GM23338 (cell line): ENCODE measurements around the gene FILIP1L. TPM values are rescaled to one million over a fixed set of nuclear protein-coding genes. Genes with fewer than 3 reads are reported as not detected.

ENCODE experiments used
- CREB1 ChIP-seq: fragments of 250-450 bp; sonication (Bioruptor Pico); IDR thresholded peaks from 2 replicates; pipeline ENCODE4 v1.5.0; 2020; ENCODE audit warnings: low read depth, mild to moderate bottlenecking, moderate library complexity
- EZH2 ChIP-seq: fragments of 200-600 bp; sonication (generic); IDR thresholded peaks from one replicate; pipeline ENCODE4 v1.8.0; 2017; ENCODE audit warnings: antibody characterized with exemption, mild to moderate bottlenecking, low read depth; ENCODE audit not compliant: unreplicated experiment
- EZH2phosphoT487 ChIP-seq: fragments of 200-600 bp; sonication (generic); IDR thresholded peaks from one replicate; pipeline ENCODE4 v1.8.1; 2018; ENCODE audit warnings: antibody characterized with exemption; ENCODE audit not compliant: unreplicated experiment
- NANOG ChIP-seq: IDR thresholded peaks from 2 replicates; pipeline ENCODE4 v1.6.1; 2016; ENCODE audit warnings: antibody characterized with exemption, borderline replicate concordance
- POLR2AphosphoS5 ChIP-seq: IDR thresholded peaks from 2 replicates; pipeline ENCODE4 v1.6.1; 2016; ENCODE audit warnings: antibody characterized with exemption, low read depth
- polyA plus RNA-seq: library from polyadenylated mRNA; unstranded; fragments of >200 nt; fragmentation: Nextera tagmentation; extraction: Ambion mirVana; gene quantifications from 2 replicates; pipeline ENCODE4 v1.2.1, GENCODE V29; 2016
- total RNA-seq: library from RNA; depleted of rRNA; stranded (reverse); fragments of >200 nt; shearing (Covaris generic); gene quantifications from 2 replicates; pipeline ENCODE4 v1.2.3, GENCODE V29; 2014
- TF ChIP-seq, protein P1 (sequence below): fragments of 250-450 bp; sonication (Bioruptor Pico); IDR thresholded peaks from 2 replicates; pipeline ENCODE4 v1.5.0; 2020; ENCODE audit warnings: mild to moderate bottlenecking, moderate library complexity
- TF ChIP-seq, protein P2 (sequence below): IDR thresholded peaks from one replicate; pipeline ENCODE4 v1.6.1; 2018; ENCODE audit warnings: antibody characterized with exemption; ENCODE audit not compliant: unreplicated experiment

The FILIP1L gene
- total and polyA plus RNA-seq, 2 experiments from 2014 or later, result 1.6 TPM; not detected in 1

DNA sequence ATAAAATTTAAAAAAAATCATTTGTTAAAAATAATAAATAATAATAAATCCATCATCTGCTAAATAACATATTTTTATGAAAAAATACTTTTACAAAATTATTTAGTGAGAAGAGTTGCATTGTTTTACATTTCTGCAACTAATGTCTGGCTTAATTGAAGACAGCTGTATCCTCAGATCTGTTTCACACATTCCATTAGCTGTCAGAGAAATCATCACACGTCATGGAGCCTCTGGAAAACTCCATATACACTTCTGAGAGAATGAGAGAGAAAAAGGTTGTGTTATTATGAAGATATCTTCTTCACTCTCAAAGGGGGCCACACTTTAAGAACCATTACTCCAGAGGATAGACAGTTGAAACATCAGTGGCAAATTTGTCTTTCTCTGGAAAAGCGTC is 255.8 kb downstream of the FILIP1L start (continued):
- TF ChIP-seq, protein P1, sequence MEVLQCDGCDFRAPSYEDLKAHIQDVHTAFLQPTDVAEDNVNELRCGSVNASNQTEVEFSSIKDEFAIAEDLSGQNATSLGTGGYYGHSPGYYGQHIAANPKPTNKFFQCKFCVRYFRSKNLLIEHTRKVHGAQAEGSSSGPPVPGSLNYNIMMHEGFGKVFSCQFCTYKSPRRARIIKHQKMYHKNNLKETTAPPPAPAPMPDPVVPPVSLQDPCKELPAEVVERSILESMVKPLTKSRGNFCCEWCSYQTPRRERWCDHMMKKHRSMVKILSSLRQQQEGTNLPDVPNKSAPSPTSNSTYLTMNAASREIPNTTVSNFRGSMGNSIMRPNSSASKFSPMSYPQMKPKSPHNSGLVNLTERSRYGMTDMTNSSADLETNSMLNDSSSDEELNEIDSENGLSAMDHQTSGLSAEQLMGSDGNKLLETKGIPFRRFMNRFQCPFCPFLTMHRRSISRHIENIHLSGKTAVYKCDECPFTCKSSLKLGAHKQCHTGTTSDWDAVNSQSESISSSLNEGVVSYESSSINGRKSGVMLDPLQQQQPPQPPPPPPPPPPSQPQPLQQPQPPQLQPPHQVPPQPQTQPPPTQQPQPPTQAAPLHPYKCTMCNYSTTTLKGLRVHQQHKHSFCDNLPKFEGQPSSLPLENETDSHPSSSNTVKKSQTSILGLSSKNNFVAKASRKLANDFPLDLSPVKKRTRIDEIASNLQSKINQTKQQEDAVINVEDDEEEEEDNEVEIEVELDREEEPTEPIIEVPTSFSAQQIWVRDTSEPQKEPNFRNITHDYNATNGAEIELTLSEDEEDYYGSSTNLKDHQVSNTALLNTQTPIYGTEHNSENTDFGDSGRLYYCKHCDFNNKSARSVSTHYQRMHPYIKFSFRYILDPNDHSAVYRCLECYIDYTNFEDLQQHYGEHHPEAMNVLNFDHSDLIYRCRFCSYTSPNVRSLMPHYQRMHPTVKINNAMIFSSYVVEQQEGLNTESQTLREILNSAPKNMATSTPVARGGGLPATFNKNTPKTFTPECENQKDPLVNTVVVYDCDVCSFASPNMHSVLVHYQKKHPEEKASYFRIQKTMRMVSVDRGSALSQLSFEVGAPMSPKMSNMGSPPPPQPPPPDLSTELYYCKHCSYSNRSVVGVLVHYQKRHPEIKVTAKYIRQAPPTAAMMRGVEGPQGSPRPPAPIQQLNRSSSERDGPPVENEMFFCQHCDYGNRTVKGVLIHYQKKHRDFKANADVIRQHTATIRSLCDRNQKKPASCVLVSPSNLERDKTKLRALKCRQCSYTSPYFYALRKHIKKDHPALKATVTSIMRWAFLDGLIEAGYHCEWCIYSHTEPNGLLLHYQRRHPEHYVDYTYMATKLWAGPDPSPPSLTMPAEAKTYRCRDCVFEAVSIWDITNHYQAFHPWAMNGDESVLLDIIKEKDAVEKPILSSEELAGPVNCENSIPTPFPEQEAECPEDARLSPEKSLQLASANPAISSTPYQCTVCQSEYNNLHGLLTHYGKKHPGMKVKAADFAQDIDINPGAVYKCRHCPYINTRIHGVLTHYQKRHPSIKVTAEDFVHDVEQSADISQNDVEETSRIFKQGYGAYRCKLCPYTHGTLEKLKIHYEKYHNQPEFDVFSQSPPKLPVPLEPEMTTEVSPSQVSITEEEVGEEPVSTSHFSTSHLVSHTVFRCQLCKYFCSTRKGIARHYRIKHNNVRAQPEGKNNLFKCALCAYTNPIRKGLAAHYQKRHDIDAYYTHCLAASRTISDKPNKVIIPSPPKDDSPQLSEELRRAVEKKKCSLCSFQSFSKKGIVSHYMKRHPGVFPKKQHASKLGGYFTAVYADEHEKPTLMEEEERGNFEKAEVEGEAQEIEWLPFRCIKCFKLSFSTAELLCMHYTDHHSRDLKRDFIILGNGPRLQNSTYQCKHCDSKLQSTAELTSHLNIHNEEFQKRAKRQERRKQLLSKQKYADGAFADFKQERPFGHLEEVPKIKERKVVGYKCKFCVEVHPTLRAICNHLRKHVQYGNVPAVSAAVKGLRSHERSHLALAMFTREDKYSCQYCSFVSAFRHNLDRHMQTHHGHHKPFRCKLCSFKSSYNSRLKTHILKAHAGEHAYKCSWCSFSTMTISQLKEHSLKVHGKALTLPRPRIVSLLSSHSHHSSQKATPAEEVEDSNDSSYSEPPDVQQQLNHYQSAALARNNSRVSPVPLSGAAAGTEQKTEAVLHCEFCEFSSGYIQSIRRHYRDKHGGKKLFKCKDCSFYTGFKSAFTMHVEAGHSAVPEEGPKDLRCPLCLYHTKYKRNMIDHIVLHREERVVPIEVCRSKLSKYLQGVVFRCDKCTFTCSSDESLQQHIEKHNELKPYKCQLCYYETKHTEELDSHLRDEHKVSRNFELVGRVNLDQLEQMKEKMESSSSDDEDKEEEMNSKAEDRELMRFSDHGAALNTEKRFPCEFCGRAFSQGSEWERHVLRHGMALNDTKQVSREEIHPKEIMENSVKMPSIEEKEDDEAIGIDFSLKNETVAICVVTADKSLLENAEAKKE (CRISPR knock-in tag), result no peak
- TF ChIP-seq EZH2phosphoT487 (no peak), NANOG (no peak), EZH2 (no peak), POLR2AphosphoS5 (no peak), CREB1 (CRISPR knock-in tag) (no peak)
- TF ChIP-seq, protein P2, sequence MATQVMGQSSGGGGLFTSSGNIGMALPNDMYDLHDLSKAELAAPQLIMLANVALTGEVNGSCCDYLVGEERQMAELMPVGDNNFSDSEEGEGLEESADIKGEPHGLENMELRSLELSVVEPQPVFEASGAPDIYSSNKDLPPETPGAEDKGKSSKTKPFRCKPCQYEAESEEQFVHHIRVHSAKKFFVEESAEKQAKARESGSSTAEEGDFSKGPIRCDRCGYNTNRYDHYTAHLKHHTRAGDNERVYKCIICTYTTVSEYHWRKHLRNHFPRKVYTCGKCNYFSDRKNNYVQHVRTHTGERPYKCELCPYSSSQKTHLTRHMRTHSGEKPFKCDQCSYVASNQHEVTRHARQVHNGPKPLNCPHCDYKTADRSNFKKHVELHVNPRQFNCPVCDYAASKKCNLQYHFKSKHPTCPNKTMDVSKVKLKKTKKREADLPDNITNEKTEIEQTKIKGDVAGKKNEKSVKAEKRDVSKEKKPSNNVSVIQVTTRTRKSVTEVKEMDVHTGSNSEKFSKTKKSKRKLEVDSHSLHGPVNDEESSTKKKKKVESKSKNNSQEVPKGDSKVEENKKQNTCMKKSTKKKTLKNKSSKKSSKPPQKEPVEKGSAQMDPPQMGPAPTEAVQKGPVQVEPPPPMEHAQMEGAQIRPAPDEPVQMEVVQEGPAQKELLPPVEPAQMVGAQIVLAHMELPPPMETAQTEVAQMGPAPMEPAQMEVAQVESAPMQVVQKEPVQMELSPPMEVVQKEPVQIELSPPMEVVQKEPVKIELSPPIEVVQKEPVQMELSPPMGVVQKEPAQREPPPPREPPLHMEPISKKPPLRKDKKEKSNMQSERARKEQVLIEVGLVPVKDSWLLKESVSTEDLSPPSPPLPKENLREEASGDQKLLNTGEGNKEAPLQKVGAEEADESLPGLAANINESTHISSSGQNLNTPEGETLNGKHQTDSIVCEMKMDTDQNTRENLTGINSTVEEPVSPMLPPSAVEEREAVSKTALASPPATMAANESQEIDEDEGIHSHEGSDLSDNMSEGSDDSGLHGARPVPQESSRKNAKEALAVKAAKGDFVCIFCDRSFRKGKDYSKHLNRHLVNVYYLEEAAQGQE, result no peak
